ENCODE results near the gene RHBG. TPM values are rescaled to one million over a fixed set of nuclear protein-coding genes. Genes with fewer than 3 reads are reported as not detected.

The RHBG gene
- total and polyA plus RNA-seq, 2 experiments from 2014 or later, result 1.2 to 1.6 TPM

GRCh38 chr1:156372265-156372586 is 3.2 kb downstream of the RHBG start (continued):
- TF ChIP-seq REST (IDR thresholded peaks at IDR 0.05; ENCODE audit: unreplicated experiment), result no peak
- TF ChIP-seq ZNF114 (CRISPR knock-in tag; IDR thresholded peaks at IDR 0.05), result no peak
- no peak for TF ChIP-seq CTCF (conservative IDR thresholded peaks at IDR 0.05; ENCODE audit: low read depth in 2 of 2)
- TF ChIP-seq EZH2 (IDR thresholded peaks at IDR 0.05; ENCODE audit: low read depth, unreplicated experiment), result no peak
- TF ChIP-seq CREB1 (CRISPR knock-in tag; IDR thresholded peaks at IDR 0.05; ENCODE audit: low read depth), result no peak
- TF ChIP-seq ETS1 (IDR thresholded peaks at IDR 0.05), result no peak
- no peak for TF ChIP-seq JUNB (IDR thresholded peaks at IDR 0.05; ENCODE audit: unreplicated experiment)
- no peak for TF ChIP-seq ZNF331 (CRISPR knock-in tag; IDR thresholded peaks at IDR 0.05; ENCODE audit: low read depth)

- peaks cover 15% of the 10 kb centered on the region for H3F3A ChIP-seq (replicated peaks; ENCODE audit: low read depth)
- no peaks in the 10 kb centered on the region for H3K36me3 ChIP-seq (ENCODE audit: insufficient read depth)
- no peaks in the 10 kb centered on the region for H3K36me3 Mint-ChIP-seq (ENCODE audit: low read depth)
- H4K20me1 ChIP-seq (replicated peaks; ENCODE audit: insufficient read depth), result no peaks in the 10 kb centered on the region
- H3K27ac ChIP-seq (ENCODE audit: low read depth), result no peak overlapping the region
- DNase-seq (ENCODE audit: low spot score), result no peak
- no peaks in the 10 kb centered on the region for H3K9me2 ChIP-seq (ENCODE audit: insufficient read depth)
- H3K4me3 Mint-ChIP-seq, result no peak overlapping the region
- H3K27ac Mint-ChIP-seq, result no peak overlapping the region
- peaks cover 15% of the 10 kb centered on the region for H3K4me1 Mint-ChIP-seq
- H3K4me1 ChIP-seq (ENCODE audit: insufficient read depth), result 0 out of 2 replicates have a peak, but pooled peaks cover 3% of the 10 kb centered on the region
- no peak overlapping the region for H2AFZ ChIP-seq
- H3K9me3 Mint-ChIP-seq, result no peaks in the 10 kb centered on the region
- H3K79me2 ChIP-seq (replicated peaks; ENCODE audit: insufficient read depth), result no peaks in the 10 kb centered on the region
- H3K27me3 ChIP-seq (ENCODE audit: insufficient read depth), result peaks cover 12% of the 10 kb centered on the region
- ATAC-seq, result no peak
- H3K27me3 Mint-ChIP-seq (ENCODE audit: insufficient read depth, low read depth, poor library complexity), result peaks cover 13% of the 10 kb centered on the region
- no peak overlapping the region for H3K4me3 ChIP-seq
- no peak overlapping the region for H3K4me2 ChIP-seq
- no peak for TF ChIP-seq POLR2AphosphoS5 (IDR thresholded peaks at IDR 0.05; ENCODE audit: low read depth)
- no peak for TF ChIP-seq EZH2phosphoT487 (IDR thresholded peaks at IDR 0.05; ENCODE audit: unreplicated experiment)
- TF ChIP-seq ETS1 (IDR thresholded peaks at IDR 0.05), result no peak
- no peak for TF ChIP-seq CTCF (conservative IDR thresholded peaks at IDR 0.05; ENCODE audit: low read depth in 2 of 2)
These were observed 3.9 kb downstream of the RHBG start for GRCh38 chr1:156372876-156373275.

Data from GM23338 (cell line).